Measurements from ENCODE around the gene LCTL.
"Not testable (repeated sequence)": the region's sequence is repeated elsewhere in the genome, so short reads cannot be mapped to it uniquely, and the experiment has no call there.

The LCTL gene

DNA sequence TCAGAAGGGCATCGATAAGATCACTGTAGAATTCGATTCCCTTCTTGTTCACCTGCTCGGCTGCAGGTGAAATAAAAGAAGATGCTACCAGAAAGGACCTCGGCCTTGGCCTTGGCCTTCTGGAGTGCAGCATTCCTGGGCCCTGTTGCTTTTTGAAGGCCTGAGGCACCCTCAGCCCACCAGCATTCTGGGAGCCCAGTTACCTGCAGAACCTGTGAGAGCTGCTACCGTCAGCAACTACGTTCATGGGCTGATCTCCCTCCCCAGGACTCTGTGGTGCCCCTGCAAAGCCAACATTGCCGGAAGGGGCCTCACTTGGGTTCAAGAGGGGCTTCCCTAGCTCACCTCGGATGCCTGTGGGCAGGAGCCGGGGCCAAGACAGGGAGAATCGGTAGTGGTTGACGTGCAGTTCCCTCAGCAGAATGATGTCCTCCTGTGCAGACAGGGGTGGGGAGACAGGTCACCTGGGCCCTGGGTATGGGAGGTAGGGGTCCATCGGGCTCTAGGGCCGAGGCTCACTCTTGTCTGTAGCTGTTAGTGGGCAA lies 2.2 kb downstream of the LCTL start:
- DNase-seq, result no peak

- no peak for DNase-seq
Observed at GRCh38 chr15:66563126-66563525, 2.7 kb downstream of the LCTL start.

DNA sequence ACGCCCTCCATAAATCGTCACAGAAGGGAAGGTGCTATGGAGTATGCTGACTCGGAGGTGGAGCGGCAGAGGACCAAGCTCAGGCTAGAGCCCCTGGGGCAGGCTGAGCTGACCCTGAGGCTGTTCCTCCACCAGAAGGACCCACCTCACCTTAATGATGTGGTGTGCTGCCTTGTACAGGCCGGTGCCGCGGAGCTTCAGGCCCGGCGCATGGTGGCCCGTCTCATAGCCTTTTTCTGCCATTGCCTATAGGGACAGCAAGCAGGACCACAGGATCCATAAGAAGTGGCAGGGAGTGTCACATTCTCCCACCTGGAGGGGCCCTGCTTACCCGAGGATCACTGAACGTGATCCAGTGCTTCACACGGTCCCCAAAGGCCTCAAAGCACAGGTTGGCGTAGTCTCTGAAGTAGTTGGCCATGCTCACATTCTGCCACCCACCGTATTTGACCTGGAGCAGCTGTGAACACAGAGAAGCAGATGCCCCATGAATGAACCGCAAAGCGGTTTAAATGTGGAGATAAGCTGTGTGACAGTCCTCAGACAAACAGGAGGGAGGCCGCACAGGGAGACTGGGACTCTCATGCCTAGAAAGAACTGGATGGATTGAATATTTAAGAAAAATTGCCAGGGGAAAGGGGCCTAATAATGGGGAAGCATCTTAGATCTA lies 4.8 kb downstream of the LCTL start:
- no peak for DNase-seq

- no peak for DNase-seq
Observed at GRCh38 chr15:66558271-66558670, 7.5 kb downstream of the LCTL start.

DNA sequence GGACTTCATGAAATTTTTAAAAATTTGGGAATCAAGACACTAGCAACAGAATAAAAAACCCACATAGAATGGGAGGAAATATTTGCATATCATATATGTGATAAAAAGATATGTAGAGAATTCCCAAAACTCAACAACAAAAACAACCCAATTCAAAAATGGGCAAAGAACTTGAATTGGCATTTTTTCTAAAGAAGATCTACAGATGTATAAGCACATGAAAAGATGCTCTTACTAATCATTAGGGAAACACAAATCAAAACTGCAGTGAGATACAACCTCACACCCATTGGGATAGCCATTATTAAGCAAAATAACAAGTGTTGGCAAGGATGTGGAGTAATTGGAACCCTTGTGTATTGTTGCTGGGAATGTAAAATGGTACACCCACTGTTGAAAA lies 10.1 kb downstream of the LCTL start:
- no peak for DNase-seq

- DNase-seq, result no peak
Observed at GRCh38 chr15:66545255-66545654, 20.5 kb downstream of the LCTL start.

DNA sequence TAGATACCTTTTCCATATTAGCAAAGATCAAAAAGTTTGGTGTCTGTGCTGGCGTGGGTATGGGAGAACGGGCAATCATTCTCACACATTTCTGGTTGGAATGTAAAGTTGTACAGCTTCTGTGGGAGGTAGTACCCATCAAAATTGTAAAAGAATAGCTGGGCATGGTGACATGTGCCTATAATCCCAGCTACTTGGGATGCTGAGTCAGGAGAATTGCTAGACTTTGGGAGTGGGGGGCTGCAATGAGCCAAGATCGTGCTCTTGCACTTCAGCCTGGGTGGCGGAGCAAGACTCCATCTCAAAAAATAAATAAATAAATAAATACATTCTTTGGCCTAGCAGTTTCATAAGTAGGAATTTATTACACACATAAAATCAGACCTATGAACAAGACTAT lies 22.9 kb downstream of the LCTL start:
- no peak for DNase-seq

DNA sequence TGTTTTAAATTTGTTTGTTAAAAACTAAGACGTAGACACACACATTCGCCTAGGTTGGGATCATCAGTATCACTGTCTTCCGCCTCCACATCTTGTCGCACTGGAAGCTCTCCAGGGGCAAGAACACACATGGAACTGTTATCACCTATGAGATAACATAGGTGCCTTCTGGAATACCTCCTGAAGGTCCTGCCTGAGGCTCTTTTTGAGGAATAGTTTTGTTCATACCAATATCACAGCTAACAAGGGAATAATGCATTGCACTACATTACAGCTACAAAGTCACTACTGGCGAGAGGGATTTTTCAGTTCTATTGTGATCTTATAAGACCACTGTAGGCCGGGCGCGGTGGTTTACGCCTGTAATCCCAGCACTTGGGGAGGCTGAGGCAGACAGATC lies 30.7 kb downstream of the LCTL start:
- no peak for DNase-seq

- DNase-seq, result no peak
Observed at GRCh38 chr15:66524838-66525237, 41.0 kb downstream of the LCTL start.

DNA sequence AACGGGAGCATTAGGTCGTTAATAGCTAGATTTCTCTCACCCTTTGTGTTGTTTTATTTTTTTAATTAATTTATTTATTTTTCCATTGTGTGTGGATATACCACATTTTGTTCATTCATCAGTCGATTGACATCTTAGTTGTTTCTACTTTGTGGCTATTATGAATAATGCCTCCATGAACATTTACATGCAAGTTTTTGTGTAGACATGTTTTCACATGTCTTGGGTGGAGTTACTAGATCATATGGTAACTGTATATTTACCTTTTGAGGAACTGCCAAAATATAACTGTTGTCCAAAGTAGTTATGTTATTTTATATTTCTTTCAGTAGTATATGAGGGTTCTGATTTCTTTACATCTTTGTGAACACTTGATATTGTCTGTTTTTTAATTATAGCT lies 41.9 kb downstream of the LCTL start:
- no peak for DNase-seq

DNA sequence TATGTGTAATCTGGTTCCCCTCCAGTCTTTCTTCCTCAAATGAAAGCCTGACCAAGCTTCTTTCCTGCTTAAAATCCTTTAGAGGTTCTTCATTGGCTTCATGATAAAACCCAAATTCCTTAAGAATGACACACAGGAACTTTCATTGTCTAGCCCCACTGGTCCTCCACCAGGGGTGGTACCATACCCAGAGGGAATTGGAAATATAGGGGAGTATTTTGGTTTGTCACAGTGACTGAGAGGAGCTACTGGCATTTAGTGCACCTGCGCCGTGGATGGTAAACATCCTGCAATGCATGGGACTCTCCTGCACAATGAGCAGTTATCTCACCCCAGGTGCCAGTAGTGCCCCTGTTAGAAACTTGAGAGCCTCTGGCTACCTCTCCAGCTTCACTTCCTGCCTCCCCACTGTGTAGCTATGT lies 49.9 kb downstream of the LCTL start:
- no peak for DNase-seq

DNA sequence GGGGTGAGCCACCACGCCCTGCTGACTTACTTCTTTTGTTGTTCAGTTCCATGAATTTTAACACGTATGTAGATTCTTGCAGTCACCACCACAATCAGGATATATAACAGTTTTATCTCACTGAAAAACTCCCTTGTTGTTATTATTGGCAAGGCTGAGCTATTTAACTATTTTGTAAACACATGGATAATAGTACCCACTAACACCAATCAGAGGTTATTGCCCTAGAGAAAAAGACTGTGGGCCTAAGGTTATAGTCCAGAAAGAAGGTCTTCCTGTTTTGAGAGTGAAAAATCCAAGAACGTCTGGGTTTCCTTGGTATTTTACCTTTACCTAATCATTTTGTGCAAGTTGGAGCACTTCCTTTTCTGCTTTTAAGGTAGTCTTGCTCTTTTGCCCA lies 51.2 kb downstream of the LCTL start:
- no peak for DNase-seq

GRCh38 chr15:66508293-66508883 lies 57.4 kb downstream of the LCTL start:
- no peak for DNase-seq

GRCh38 chr15:66505818-66506217 lies 60.0 kb downstream of the LCTL start:
- DNase-seq, result no peak

GRCh38 chr15:66505430-66505811 lies 60.4 kb downstream of the LCTL start:
- no peak for DNase-seq

GRCh38 chr15:66504563-66505429 lies 61.0 kb downstream of the LCTL start, which contains the start of the genes RPL4 and ZWILCH:
Gene RPL4, minus strand, starts transcription at chr15:66504855. Its CDS starts 65 bp downstream, at chr15:66504790.
Gene ZWILCH, plus strand, starts transcription at chr15:66505326. Its CDS starts 13 bp downstream, at chr15:66505339.
- peak; percentile 84 for DNase-seq

GRCh38 chr15:66503780-66504562 lies 61.8 kb downstream of the LCTL start:
- DNase-seq, result no peak

GRCh38 chr15:66503041-66503648 lies 62.7 kb downstream of the LCTL start:
- not testable (repeated sequence) for DNase-seq

DNA sequence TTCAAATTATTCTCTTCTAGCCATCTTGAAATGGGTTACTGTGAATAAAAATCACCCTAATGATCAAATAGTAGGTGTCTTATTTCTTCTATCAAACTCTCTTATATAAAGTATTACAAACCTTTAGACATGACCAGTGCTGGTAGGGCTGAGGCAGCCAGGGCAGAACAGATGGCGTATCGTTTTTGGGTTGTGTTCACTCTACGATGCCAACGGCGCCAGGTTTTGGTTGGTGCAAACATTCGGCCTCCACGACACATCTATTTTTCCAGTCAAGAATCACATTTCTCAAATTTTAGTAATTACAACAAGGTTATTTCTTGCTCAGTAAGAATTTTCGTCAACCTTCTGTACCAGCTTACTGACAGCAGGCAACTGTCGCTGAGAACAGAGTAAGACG lies 63.3 kb downstream of the LCTL start:
- no peak for DNase-seq

DNA sequence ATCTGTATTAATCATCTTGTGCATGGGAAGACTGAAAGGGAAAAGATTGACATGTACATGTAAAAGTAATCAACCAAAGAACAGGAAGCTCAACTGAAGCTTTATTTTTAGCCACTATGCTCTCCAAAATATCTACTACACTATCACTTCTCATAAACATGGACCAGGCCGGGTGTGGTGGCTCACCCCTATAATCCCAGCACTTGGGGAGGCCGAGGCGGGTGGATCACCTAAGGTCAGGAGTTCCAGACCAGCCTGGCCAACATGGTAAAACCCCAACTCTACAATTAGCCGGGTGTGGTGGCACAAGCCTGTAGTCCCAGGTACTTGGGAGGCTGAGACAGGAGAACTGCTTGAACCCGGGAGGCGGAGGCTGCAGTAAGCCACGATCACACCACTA lies 65.5 kb downstream of the LCTL start:
- DNase-seq, result not testable (repeated sequence)

DNA sequence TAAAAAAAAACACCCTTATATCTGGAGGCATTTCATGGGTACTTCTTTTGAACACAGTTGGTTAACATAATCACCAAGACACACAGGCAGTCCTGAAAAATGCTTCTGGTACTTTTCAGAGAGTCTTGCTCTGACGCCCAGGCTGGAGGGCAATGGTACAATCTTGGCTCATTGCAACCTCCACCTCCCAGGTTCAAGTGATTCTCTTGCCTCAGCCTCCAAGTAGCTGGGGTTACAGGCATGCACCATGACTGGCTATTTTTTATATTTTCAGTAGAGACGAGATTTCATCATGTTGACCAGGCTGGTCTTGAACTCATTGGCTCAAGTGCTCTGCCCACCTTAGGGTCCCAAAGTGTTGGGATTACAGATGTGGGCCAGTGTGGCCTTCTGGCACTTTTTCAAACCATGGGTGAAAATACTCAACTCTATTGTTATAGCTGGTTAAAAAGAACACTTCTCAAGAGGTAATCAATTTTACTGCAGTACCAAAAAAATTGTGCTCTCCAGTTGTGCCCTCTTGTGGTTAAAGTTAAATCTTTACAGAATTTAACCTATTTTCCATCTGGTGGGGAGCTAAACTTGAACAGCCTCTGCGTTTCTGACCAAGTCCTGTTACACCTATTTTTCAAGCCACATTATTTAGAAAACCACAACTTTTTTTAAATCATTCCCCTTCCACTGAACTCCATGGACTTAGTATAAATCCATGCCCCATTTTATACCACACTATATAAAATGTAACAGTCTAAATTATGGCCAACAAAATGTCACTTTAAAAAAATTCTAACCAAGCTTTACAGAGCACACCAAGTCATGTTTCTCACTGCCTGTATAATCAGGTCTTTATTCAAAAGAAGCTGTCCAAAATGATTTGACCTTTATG lies 67.1 kb downstream of the LCTL start:
- DNase-seq, result no peak

Data from CD4-positive, alpha-beta T cell treated with Interferon gamma for 1 hour (primary cell).